NCI-H226 (cell line): ENCODE measurements around the gene TTLL12.

Experiments used
- DNase-seq: peaks from one replicate; pipeline ENCODE4 v3.0.0-alpha.2; 2015

TTLL12 gene

DNA sequence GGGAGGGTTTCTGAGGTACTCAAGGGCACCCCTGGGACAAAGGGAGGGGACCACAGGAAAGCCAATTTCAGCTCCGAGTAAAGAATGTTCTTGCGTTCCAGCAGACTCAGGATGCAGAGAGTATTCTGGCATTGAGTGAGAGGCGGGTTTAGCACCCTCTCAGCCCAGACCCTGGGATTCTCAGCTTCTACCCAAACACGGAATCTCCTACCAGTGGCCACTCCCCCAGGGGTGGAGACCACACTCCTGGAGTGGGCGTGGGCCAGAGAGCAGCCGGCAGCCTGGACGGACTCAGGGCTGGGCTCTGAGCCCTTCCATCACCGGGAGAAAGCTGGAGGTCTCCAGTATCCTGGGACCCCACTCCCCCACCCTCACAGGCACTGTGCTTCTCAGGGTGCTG lies 26.1 kb upstream of the TTLL12 start:
- DNase-seq, result no peak

DNA sequence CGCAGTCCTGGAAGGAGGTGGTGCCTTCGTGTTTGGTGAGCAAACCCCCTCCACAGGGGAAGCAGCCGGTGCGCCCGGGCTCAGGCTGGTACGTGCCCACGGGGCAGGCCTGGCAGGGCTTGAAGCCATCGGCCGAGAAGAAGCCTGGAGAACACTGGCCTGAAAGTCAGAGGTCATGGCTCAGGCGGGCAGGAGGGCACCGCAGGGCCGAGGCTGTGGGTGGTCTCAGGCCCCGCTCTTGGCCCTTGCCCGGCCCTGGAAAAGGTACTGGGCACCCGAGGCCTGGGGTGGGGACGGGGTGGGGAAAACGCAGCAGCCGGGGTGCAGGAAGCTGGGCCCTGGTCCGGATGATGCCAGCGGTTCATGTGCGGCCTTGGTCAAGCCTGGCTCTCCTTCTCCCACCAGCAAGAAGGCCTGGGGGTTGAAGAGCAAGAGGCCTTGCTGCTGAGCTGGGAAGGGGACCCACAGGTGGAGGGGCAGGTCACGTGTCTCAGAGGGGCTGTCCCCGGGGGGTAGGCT lies 25.6 kb upstream of the TTLL12 start:
- no peak for DNase-seq

DNA sequence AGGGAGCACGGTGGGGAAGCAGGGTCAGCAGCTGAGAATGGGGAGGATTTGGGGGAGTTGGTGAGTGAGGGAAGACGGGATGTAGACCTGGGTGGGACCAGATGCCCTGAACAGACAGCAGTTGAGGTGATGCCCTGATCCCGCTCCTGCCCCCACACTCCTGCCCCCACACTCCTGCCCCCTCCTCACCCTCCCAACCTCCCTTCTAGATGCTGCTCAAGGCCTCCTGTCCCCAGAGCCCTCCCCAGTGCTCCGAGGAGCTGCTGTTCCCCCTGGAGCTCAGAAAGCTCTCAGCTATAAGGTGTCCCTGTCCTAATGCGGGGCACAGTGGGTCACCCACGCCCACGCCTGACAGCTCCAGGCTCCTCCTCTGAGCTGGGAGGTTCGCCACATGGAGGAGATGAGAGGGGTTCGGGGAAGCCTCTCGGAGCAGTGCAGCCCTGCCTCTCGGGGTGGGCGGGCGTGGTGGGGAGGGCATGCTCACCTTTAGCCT lies 25.1 kb upstream of the TTLL12 start:
- DNase-seq, result no peak

DNA sequence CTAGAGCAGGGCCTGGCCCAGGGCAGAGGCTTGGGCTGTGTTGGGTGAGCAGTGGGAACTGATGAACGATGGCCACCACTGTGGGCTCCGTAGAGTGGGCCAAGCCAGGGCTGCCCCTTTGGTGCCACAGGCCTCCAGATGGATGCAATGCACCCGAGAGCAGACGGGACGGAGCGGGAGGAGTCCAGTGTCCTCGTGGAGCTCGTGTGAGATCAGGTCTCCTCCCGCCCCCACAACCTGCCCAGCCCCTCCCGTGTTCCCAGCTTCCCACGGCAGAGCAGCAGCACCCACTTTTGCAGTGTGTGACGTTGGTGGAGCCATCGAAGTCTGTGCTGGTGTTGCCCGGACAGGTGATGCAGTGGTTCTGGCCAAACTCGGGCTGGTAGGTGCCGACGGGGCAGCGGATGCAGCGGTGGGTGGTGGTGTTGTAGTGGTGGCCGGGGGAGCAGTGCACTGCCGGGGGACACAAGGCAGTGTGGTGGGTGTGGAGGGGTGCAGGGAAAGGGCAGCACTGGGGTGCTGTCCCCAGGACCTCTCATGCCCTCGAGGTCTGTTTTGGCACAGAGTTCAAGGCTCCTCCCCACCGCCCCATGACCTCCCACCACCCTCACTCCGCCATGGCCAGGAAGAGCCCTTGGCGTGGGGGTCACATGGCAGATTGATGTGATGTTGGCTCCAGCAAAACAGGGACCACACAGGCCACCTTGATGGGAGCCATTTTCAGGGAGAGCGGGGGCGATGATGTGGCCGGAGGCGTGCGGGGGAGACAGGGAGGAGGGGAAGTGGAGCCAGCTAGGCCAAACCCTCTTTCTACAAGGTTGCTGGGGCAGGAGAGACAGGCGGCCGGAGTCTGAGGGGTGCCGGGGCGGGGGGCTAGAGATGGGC lies 23.9 kb upstream of the TTLL12 start:
- DNase-seq, result no peak

DNA sequence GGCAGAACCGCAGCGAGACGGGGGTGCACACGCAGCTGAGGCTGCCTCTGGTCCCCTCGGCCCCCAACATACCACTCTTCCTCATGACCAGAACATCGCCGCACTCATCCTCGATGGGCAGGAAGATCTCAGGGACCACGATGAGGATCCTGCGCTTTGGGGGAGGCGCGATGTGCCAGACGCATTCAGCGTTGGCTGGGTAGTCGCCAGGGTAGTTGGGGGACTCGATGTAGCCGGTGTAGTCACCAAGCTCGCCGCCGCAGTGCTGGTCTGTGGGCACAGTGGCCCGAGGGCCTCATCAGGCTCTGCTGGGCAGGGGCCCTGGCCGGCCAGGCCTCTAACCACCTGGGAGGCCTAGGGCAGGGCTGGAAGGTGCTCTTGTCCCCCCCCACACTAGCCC lies 23.0 kb upstream of the TTLL12 start:
- DNase-seq, result no peak

DNA sequence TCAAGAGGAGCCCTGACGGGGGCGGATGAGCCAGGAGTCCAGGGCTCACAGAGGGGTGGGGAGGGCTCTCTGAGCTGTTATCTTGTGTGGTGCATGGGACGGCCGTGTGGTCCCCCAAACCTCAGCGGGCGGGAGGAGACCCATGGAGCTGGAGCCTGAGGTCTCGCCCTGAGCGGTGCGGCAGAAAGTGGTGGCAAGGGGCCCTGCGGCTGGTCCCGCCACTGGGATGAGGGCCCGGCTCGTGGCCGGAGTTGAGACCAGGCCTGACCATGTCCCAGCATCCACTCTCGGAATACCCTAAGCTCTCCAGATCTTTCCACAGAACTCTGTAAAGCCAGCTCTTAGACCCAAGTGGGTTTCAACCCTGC lies 22.6 kb upstream of the TTLL12 start:
- DNase-seq, result no peak

DNA sequence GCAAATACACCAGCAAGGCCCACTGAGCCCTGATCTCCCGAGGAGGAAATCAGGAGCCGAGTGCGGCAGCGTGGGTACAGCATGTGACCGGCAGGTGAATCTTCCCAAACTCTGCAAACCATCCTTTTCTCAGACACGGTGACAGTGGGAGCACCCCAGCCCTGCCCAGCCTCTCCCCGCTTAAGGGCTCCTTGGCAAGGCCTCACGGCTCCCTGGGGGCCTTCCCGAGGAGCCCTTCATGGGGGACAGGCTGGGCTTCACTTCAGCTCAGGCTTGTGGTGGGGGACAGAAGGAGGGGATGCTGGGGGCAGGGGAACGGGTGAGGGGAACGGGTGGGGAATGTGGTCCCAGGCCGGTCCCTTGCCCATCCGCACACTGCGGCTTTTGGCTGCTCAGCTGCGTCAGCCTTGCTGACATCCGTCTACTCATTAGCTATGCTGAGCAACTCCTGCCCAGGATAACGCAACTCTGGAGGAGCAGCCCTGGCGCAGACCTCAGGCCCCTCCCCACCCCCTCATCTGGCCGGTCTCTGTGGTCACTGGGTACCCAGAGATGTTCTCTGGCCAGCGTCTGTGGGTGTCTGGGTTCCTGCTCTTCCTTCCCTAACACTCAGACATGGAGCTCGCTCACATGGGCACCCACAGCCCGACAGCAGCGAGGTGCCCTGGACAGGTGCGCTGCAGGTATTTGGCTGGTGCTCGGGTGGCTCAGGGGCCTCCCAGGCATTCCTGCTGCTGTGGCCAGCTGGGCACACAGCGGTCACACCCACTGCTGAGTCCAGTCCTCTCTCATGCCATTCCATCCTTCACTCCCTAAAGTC lies 22.0 kb upstream of the TTLL12 start:
- no peak for DNase-seq

DNA sequence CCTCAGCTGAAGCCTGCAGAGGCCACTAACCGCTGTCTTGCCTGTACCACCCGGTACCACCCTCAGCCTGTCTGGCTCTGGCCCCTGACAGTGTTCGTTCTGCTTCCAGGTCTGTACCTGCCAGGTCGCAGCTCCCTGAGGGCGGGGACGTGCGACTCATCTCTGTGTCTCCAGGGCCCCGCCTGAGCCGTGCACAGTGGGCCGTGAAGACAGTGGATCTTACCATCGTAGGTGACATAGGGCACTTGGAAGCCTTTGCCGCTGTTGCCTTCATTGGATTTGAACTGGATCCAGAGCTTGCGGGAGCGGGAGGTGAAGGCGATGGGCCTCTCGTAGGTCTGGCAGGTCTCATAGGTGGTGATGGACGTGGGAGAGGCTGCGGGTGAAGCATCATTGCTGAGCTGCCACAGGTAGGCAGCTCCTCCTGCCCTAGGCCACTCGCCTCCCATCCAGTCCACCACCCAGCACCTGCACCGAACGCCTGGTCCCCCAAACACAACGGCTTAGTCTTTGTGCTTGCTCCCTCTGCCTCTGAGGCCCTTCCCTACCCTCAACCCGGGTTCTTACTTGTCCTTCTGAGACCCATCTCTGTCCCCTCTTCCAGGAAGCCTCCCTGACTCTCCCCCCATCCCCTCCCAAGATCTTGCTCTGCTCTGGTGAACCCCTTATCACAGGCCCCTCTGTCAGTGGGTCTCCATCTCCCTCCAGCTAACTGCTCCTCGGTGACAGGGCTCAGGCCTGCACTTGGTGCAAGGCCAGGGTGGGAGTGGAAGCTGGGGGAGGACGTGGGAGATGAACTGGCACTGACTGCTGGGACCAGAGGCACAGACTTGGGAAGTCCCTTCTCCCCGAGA lies 21.1 kb upstream of the TTLL12 start:
- no peak for DNase-seq

DNA sequence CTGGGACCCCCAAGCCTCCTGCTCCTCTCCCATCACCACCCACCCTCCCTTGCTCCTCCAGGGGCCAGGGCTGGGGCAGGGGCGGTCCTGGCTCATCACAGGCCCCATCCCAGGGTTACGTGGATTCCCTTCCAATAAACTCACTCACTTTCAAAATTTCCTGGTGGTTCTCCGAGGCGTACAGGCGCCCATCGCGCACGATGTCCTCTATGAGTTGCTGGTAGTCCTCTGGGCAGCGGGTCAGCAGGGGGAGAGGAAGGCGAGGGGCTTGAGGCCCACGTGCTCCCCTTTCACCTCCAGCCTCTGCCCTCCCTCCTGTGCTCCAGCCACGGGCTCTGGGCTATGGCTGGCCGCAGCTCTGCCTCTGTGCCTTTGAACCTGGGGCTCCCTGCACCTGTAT lies 20.5 kb upstream of the TTLL12 start:
- DNase-seq, result no peak

DNA sequence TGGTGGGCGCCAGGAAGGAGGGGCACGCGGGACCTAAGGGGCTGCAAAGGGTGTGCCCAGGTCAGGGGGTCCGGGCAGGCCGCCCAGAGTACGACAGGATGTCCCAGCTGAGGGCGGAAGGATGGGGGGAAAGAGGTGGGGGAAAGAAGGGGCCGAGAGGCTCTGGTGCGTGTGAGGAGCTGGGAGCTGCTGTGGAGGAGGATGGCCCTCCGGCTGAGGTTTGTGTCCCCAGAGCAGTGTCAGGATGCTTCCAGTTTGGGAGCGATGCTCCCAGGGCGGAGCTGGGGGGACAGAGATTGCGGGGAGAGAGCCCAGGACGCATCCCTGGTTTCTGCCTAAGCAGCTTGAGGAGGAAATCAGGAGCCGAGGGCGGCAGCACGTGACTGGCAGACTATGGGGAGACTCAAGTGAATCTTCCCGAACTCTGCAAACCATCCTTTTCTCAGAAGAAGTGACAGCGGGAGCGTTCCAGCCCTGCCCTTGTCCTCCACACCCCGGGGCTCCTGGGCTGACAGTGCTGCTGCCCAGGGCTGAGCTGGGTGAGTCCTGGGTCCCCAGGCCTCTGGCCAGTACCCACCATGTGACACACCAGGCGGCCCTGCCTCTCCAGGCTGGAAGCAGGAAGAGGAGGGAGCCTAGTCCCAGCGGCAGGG lies 19.7 kb upstream of the TTLL12 start:
- DNase-seq, result no peak

DNA sequence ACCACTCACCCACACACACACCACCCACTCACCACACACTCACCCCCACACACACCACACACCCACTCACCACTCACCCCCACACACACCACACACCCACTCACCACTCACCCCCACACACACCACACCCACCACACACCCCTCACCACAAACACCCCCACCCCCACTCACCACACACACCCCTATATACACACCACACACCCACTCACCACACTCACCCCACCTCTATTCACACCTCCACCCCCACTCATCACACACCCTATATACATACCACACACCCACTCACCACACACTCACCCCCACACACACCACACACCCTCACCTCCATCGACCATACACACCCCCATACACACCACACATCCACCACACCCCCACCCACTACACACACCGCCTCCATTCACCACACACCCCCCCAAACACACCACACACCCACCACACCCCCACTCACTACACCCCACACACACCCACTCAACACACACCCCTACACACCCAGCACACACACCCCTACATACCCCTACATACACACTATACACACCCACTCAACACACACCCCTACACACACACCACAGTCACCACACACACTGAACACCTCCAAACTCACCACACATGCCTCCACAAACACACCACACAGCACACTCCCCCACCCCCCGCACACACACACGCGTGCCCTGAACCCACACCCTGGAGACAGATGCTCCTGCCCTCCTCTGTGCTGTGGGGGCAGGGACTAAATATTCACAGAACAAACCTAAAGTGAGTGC lies 19.0 kb upstream of the TTLL12 start:
- no peak for DNase-seq

DNA sequence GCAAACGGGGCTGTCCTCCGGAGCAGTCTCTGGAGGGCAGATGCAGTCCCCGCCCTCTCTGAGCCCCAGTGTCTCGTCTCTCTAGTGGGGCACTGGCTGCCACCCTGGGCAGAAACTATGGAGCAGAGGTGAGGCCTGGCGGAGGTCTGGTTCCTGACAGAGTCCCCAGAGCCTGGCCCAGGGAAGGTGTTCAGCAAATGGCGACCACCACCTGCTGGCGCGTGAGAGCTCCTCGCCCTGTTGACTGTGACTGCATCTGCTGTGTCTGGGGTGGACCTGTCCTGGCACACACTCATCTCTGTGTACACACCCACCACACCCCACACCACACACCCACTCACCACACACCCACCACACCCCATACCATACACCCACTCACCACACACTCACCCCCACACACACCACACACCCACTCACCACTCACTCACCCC lies 18.3 kb upstream of the TTLL12 start:
- DNase-seq, result no peak

DNA sequence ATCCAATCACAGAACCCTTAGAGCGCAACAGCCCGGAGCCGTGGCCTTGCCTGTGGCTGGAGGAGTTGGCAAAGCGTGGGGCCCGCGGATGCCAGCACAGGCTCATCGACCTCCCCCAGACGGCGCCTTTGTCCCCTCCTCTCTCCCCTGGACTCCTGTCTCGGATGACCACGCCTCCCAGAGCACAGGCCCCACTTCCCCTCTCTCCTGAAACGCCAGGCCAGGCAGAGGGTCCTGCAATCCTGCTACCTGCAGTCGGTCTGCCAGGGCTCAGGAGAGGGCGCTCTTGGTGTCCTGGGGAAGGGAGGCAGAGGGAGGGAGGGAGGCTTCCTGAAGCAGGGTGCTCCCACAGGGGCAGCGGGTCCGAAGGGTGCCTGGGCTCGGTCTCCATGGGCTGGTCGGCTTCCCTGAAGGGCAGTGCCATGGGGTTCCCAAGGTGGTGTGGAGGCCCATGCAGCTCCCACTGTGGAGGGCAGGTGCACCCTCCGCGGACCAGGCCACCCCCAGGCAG lies 16.6 kb upstream of the TTLL12 start:
- DNase-seq, result no peak

DNA sequence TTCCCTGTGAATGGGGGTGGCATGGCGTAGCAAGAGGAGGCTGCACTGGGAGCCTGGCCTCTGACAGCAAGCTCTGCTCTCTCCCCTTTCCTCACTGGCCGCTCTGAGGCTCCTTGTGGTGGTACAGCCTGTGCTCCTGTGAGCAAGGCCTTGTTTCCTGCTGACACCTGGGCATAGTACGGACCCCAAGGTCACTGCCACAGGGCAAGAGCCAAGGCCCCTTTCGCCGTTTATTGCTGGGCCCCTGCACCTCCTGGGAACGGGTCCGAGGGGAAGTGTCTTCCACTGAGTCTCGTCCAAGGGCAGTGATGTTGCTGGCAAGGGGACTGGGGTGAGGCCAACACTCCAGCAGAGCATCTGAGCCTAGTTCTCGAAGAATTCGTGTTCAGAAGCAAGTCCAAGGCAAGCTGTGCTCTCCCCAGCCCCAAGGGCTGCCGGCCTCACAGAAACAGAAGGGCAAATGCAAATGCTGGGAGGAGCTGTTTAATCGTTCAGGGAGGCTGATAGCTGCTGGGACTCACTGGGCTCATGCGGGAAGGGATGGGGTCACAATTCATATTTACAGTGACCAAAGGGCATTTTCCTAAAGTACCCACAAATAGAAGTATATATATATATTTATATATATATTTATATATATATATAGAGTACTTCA lies 15.9 kb upstream of the TTLL12 start:
- DNase-seq, result no peak

DNA sequence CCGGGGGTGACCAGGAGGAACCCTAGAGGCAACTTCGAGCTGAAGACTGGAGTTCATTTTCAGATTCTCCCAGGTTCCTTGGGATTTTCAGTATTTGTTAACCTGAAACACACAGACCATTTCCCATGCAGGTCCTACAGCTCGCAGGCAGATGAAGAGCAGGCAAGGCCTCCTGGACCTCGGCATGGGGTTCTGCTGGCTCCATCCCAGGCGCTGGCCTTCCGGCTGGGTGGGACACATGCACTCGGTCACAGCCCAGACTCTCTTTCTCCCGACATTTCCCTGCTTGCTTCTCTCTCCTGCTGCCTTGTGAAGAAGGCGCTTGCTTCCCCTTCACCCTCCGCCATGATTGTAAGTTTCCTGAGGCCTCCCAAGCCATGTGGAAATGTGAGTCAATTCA lies 15.4 kb upstream of the TTLL12 start:
- no peak for DNase-seq

DNA sequence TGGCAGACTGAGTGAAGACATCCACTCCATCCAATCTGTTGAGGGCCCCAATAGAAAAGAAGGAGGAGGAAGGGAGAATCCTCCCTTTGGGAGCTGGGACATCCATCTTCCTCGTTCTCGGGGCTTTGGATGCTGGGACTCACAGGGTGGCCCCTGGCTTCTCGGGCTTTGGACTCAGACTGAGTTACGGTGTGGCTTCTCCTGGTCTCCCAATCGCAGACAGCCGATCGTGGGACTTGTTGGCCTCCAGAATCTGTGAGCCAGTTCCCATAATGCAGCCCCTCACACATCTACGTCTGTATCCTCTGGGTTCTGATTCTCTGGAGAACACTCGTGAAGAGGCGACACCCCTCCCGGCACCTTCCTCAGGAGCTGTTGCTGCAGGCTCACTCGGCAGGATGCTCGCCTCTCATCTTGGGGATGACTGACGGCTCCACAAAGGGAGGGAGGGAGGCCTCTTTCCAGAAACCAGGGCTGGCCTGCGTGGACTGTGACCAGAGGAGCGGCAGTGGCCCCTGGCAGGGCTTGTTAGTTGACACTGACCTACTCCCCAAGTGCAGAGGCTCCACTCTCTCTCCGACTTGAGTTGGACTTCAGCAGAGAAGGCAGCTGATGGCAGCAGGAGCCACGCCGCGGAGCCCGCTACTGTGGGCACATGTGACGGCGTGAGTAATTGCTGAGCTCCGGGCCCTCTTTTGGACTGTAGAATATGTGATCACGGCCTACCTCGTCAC lies 14.7 kb upstream of the TTLL12 start:
- no peak for DNase-seq

DNA sequence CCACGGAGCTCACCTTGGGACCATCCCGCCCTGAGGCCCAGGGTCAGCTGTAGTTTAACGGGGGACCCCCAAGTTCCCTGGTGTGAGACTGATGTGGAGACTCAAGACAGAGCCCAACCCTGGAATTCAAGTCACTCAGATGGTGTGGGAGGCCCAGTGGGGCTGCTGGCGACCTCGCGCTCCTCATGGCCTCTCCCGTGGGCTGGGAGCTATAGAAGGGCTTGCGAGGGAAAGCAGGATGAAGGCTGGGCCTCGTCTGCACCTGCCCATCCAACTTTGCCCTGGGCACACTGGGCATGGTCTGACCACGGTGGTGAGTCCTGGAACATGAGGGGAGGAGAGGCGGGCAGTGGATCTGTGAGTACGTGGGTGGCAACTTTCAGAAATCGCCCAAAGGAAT lies 13.6 kb upstream of the TTLL12 start:
- no peak for DNase-seq

DNA sequence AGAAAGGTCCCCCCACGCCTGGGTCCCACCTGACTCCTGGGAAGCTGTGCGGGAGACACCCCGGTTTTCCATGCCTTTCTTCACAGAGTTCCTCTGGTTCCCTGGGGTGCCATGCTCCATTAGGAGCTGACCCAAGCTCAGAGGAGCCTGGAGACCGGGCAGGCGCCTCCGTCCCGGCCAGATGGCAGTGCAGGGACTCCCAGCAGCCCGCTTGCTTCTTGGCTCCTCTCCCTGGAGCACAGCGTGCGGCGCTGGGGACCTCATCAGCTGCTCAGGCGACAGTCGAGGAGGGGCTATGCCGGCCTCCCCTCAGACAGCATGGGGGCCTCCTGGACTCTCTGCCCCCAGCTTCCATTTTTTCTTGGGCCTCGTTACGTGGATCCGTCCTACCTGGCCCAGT lies 13.1 kb upstream of the TTLL12 start:
- DNase-seq, result no peak

DNA sequence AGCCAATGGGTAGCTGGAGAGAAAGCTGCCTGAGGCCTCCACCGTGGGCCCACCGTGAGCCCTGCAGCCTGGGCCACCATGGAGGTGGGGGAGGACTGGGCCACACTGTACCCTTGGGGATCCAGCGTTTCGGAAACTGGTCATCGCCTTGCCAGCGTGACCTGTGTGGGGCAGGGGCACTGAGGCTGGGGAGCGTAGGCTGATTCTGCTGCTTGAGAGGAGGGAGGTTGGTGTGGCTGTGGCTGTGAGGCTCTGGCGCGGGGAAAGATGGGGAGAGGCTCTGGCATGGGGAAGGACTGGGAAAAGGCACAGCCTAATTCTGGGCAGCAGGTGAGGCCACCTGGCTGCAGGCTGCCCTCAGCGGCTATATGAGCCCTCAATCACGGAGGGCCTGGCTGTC lies 12.6 kb upstream of the TTLL12 start:
- DNase-seq, result no peak

DNA sequence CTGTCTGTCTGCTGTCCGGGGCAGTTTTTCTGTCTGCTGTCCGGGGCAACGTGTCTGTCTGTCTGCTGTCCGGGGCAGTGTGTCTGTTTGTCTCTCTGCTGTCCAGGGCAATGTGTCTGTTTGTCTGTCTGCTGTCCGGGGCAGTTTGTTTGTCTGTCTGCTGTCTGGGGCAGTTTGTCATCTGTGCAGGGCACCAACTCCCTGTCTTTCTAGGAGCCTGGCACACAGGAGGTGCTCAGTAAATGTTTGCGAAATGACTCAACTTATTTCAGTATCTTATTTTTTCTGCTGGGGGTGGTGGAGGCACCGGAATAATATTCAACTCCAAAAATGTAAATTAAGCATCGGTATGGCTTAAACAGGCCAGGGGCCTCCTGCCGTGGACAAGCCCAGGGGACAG lies 12.0 kb upstream of the TTLL12 start:
- no peak for DNase-seq
